Testis (tissue), 3 donors: ENCODE results near the gene ERBB4. TPM values are rescaled to one million over a fixed set of nuclear protein-coding genes. Genes with fewer than 3 reads are reported as not detected.

ENCODE experiments used
- DNase-seq: peaks from one replicate; pipeline ENCODE4 v3.0.0-alpha.2; 2019
- H3K27ac ChIP-seq, 2 donors: fragments of 200-600 bp; sonication (generic); one replicate each; pipeline ENCODE4 v1.5.1; 2019
- H3K27me3 ChIP-seq: fragments of 200-600 bp; sonication (generic); one replicate; pipeline ENCODE4 v1.5.1; 2019
- H3K36me3 ChIP-seq: fragments of 200-600 bp; sonication (generic); one replicate; pipeline ENCODE4 v1.5.1; 2017; ENCODE audit warnings: low read depth; ENCODE audit errors: missing control alignments
- H3K4me1 ChIP-seq: fragments of 200-600 bp; sonication (generic); one replicate; pipeline ENCODE4 v1.5.1; 2019
- H3K4me3 ChIP-seq, 2 donors: fragments of 200-600 bp; sonication (generic); one replicate each; pipeline ENCODE4 v1.5.1; 2017 to 2019
- H3K9me3 ChIP-seq: fragments of 200-600 bp; sonication (generic); one replicate; pipeline ENCODE4 v1.5.1; 2017
- CTCF ChIP-seq, 3 experiments: fragments of 450-650 bp in 2 of 3; fragments of 200-600 bp in 1 of 3; sonication (generic) in 1 of 3; IDR thresholded peaks; one replicate each; pipeline ENCODE4 v1.5.1; 2016 to 2019; ENCODE audit warnings: antibody characterized with exemption in 3 of 3, mild to moderate bottlenecking in 2 of 3, moderate library complexity in 1 of 3
- POLR2A ChIP-seq: fragments of 450-650 bp; IDR thresholded peaks from one replicate; pipeline ENCODE4 v1.6.1; 2017; ENCODE audit warnings: antibody characterized with exemption, mild to moderate bottlenecking, moderate library complexity
- WGBS, 2 donors: methylation state at CpG; one replicate each; pipeline ENCODE4 v1.1.5; 2018; 5-methylcytosine and 5-hydroxymethylcytosine counted together
- intact Hi-C: fragments of 100-400 bp; cut with DNase I; formaldehyde crosslinking; loops from one replicate; pipeline ENCODE4 v1.15.1; 2023; ENCODE audit warnings: low total_unique reads
- polyA plus RNA-seq: library from polyadenylated mRNA; stranded (reverse); fragments of 350-450 nt; fragmentation: Illumina TruSeq; extraction: RNeasy Lipid Tissue Mini Kit (QIAGEN cat#74804); gene quantifications from one replicate; pipeline ENCODE4 v1.2.3, GENCODE V29; 2014; ENCODE audit warnings: low read depth, low replicate concordance; ENCODE audit not compliant: insufficient read depth
- total RNA-seq, 2 donors: library from RNA; depleted of rRNA; stranded (reverse); fragments of >200 nt; gene quantifications; one replicate each; pipeline ENCODE4 v1.2.3, GENCODE V29; 2016

The ERBB4 gene
- total and polyA plus RNA-seq, 3 donors from 2014 or later = 6.1 to 62.7 (median 47.7) TPM

- no peaks in the 10 kb centered on the region for H3K9me3 ChIP-seq
Measured at GRCh38 chr2:211367293-211367692, 1171.3 kb downstream of the ERBB4 start.

GRCh38 chr2:211364911-211365310 lies 1173.7 kb downstream of the ERBB4 start:
- Histone ChIP-seq H3K27ac (no peak overlapping the region), H3K9me3 (no peaks in the 10 kb centered on the region), H3K4me3 (no peak overlapping the region), H3K4me1 (no peaks in the 10 kb centered on the region), H3K36me3 (no peaks in the 10 kb centered on the region), H3K27me3 (no peaks in the 10 kb centered on the region)
- 76 to 78% methylated on average over 1 of the region's 1 CpG for WGBS, 2 donors
- TF ChIP-seq POLR2A = no peak
- TF ChIP-seq CTCF (IDR thresholded peaks at IDR 0.05) = no peak
- no peak for DNase-seq
- intact Hi-C loops = no loop called here

More at GRCh38 chr2:211367293-211367692, 1171.3 kb downstream of the ERBB4 start:
- 84 to 87% methylated on average over 3 to 4 of the region's 4 CpGs for WGBS, 2 donors
- H3K4me1 ChIP-seq = no peaks in the 10 kb centered on the region
- TF ChIP-seq CTCF (IDR thresholded peaks at IDR 0.05) (no peak), POLR2A (no peak)
- H3K27ac ChIP-seq = no peak overlapping the region
- intact Hi-C loops = no loop called here
- no peaks in the 10 kb centered on the region for H3K36me3 ChIP-seq
- DNase-seq = no peak
- no peak overlapping the region for H3K4me3 ChIP-seq
- no peaks in the 10 kb centered on the region for H3K27me3 ChIP-seq

- DNase-seq = no peak
- no peak for TF ChIP-seq POLR2A
- no peak for TF ChIP-seq CTCF (IDR thresholded peaks at IDR 0.05)
- Histone ChIP-seq H3K27ac (no peak overlapping the region), H3K4me1 (no peaks in the 10 kb centered on the region), H3K9me3 (no peaks in the 10 kb centered on the region), H3K36me3 (no peaks in the 10 kb centered on the region), H3K4me3 (no peak overlapping the region), H3K27me3 (no peaks in the 10 kb centered on the region)
- 44 to 53% methylated on average over 1 of the region's 1 CpG for WGBS, 2 donors
- intact Hi-C loops = no loop called here
Measured at GRCh38 chr2:211361383-211361782, 1177.2 kb downstream of the ERBB4 start.

- no peaks in the 10 kb centered on the region for H3K36me3 ChIP-seq
- H3K27me3 ChIP-seq = no peaks in the 10 kb centered on the region
- H3K4me1 ChIP-seq = no peaks in the 10 kb centered on the region
- DNase-seq = no peak
- no peak overlapping the region for H3K4me3 ChIP-seq
- no peaks in the 10 kb centered on the region for H3K9me3 ChIP-seq
- intact Hi-C loops = no loop called here
- TF ChIP-seq POLR2A (no peak), CTCF (IDR thresholded peaks at IDR 0.05) (no peak)
- H3K27ac ChIP-seq = no peak overlapping the region
Measured at GRCh38 chr2:211359347-211359746, 1179.3 kb downstream of the ERBB4 start.

- TF ChIP-seq POLR2A (no peak), CTCF (IDR thresholded peaks at IDR 0.05) (no peak)
- no peak for DNase-seq
- WGBS, 2 donors = 91 to 96% methylated on average over 3 of the region's 3 CpGs
Measured at GRCh38 chr2:211358504-211358903, 1180.1 kb downstream of the ERBB4 start.

More at GRCh38 chr2:211358504-211358903, 1180.1 kb downstream of the ERBB4 start:
- Histone ChIP-seq H3K9me3 (no peaks in the 10 kb centered on the region), H3K27me3 (no peaks in the 10 kb centered on the region), H3K36me3 (no peaks in the 10 kb centered on the region), H3K4me3 (no peak overlapping the region), H3K4me1 (no peaks in the 10 kb centered on the region), H3K27ac (no peak overlapping the region)
- intact Hi-C loops = no loop called here
